IPS-15b (cell line): ENCODE results near the gene DOK6.
"Not testable (repeated sequence)": the region's sequence is repeated elsewhere in the genome, so short reads cannot be mapped to it uniquely, and the experiment has no call there.

Source experiments
- H3K27me3 ChIP-seq: one replicate; pipeline ENCODE4 v1.6.1; 2013; ENCODE audit warnings: low read length; ENCODE audit not compliant: control insufficient read depth, insufficient read depth
- H3K36me3 ChIP-seq: one replicate; pipeline ENCODE4 v1.6.1; 2013; ENCODE audit warnings: low read length; ENCODE audit not compliant: control insufficient read depth, insufficient read depth
- H3K4me1 ChIP-seq: one replicate; pipeline ENCODE4 v1.6.1; 2013; ENCODE audit warnings: mild to moderate bottlenecking, low read length; ENCODE audit not compliant: control insufficient read depth, insufficient read depth
- H3K4me3 ChIP-seq: one replicate; pipeline ENCODE4 v1.5.1; 2013; ENCODE audit warnings: low read depth, low read length
- H3K9ac ChIP-seq: one replicate; pipeline ENCODE4 v1.6.1; 2013; ENCODE audit warnings: low read depth, mild to moderate bottlenecking, low read length
- H3K9me3 ChIP-seq: one replicate; pipeline ENCODE4 v1.6.1; 2013; ENCODE audit warnings: mild to moderate bottlenecking, low read length; ENCODE audit not compliant: control insufficient read depth, insufficient read depth

The DOK6 gene

DNA sequence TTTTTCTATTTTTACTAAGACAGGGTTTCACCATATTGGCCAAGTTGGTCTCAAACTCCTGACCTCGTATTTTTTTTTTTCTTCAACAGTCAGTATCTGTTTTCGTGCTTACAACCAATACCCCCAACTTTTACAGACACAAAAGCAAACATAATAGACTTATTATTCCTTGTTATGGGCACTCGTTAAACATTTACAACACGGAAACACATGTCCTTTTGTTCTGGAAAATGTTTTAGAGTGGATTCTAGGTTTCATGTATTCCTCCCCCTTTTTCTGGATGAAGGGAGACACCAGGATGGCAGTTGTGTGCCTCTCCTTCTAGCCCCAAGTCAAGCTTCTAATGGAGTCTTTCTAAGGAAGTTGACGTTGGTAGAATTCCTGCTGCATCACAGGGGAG is 458.2 kb downstream of the DOK6 start:
- Histone ChIP-seq H3K9ac (no peak overlapping the region), H3K9me3 (no peaks in the 10 kb centered on the region), H3K27me3 (no peaks in the 10 kb centered on the region), H3K4me3 (no peak overlapping the region), H3K36me3 (no peaks in the 10 kb centered on the region), H3K4me1 (no peaks in the 10 kb centered on the region)

DNA sequence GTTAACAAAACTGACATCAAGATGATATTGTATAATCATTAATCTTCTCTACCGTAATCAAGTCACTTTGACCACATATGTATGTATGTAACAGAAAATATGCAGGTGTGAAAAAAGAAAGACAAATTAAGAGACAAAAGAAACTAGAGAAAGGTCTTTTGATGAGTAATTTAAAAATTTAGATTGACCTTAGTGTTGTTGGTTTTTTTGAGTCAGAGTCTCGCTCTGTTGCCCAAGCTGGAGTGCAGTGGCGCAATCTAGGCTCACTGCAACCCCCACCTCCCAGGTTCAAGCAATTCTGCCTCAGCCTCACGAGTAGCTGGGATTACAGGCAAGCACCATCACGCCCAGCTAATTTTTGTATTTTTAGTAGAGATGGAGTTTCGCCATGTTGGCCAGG is 464.1 kb downstream of the DOK6 start:
- not testable (repeated sequence) for H3K9me3 ChIP-seq, H3K9ac ChIP-seq, H3K36me3 ChIP-seq, H3K4me3 ChIP-seq, H3K4me1 ChIP-seq, H3K27me3 ChIP-seq

GRCh38 chr18:69865776-69866175 is 465.1 kb downstream of the DOK6 start:
- Histone ChIP-seq H3K36me3 (no peaks in the 10 kb centered on the region), H3K9me3 (no peaks in the 10 kb centered on the region), H3K27me3 (no peaks in the 10 kb centered on the region), H3K4me1 (no peaks in the 10 kb centered on the region), H3K4me3 (no peak overlapping the region), H3K9ac (no peak overlapping the region)

DNA sequence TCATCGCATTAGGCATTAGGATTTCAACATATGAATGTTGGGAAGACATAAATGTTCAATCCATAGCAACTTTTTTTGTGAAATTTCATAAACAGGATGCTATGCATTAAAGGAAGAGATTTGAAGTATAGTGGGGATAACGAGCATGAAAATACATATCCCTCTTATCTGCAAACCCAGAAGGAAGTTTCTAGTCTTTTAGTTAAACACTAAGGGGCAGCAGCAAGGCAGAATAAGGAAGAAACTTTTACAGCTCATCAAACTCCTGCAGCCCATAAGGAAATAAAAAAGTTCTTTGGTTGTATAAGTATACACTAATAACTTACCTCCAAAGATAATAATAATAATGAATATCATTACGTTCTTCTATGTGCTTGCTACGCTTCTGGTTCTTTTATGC is 465.5 kb downstream of the DOK6 start:
- no peaks in the 10 kb centered on the region for H3K27me3 ChIP-seq
- no peaks in the 10 kb centered on the region for H3K36me3 ChIP-seq
- H3K4me1 ChIP-seq = no peaks in the 10 kb centered on the region

GRCh38 chr18:69870736-69871135 is 470.0 kb downstream of the DOK6 start:
- no peaks in the 10 kb centered on the region for H3K27me3 ChIP-seq
- no peaks in the 10 kb centered on the region for H3K36me3 ChIP-seq
- H3K4me1 ChIP-seq = no peaks in the 10 kb centered on the region
- no peak overlapping the region for H3K4me3 ChIP-seq
- no peak overlapping the region for H3K9ac ChIP-seq
- H3K9me3 ChIP-seq = no peaks in the 10 kb centered on the region

More for the DNA sequence above, 465.5 kb downstream of the DOK6 start:
- Histone ChIP-seq H3K4me3 (no peak overlapping the region), H3K9me3 (no peaks in the 10 kb centered on the region), H3K9ac (no peak overlapping the region)

DNA sequence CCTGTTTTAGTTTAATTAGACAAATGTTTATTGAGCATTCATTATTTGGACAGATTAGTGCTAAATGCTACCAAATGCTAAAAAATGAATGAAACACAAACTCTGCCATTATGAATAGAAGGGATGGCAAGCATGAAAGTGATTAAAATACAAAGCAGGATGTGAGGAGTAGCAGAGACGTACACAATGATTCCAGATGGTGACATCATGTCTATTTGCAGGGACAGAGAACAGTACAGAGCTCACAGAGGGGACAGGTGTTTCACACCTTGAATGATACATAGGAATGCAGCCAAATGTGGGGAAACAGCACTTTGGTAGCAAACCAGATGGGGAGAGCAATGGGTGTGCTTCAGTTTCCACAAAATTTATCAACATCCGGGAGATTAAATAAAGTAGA is 470.7 kb downstream of the DOK6 start:
- H3K4me1 ChIP-seq = no peaks in the 10 kb centered on the region
- H3K4me3 ChIP-seq = no peak overlapping the region
- no peaks in the 10 kb centered on the region for H3K9me3 ChIP-seq
- no peaks in the 10 kb centered on the region for H3K36me3 ChIP-seq
- H3K27me3 ChIP-seq = no peaks in the 10 kb centered on the region
- no peak overlapping the region for H3K9ac ChIP-seq

DNA sequence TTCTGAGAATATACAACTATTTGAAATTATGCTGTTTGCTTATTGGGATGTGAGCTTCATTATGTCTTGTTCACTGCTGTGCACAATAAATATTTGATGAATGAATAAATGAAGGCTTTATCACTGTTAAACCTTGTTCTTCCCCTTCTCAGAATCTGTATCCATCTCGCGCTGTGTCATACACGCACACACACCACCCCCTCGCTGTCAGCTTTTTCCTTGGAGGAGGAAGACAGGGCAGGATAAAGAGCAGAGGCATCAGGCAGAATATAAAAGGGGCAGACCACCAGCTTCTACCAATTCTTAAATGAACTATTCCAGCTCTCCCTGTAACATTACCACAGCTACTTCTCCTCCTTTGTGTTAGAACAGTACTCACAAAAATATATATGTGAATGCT is 472.0 kb downstream of the DOK6 start:
- Histone ChIP-seq H3K4me3 (no peak overlapping the region), H3K9me3 (no peaks in the 10 kb centered on the region), H3K9ac (no peak overlapping the region), H3K27me3 (no peaks in the 10 kb centered on the region), H3K4me1 (no peaks in the 10 kb centered on the region), H3K36me3 (no peaks in the 10 kb centered on the region)

GRCh38 chr18:69874058-69874457 is 473.4 kb downstream of the DOK6 start:
- no peaks in the 10 kb centered on the region for H3K36me3 ChIP-seq
- H3K9ac ChIP-seq = no peak overlapping the region
- H3K27me3 ChIP-seq = no peaks in the 10 kb centered on the region
- H3K9me3 ChIP-seq = no peaks in the 10 kb centered on the region
- H3K4me3 ChIP-seq = no peak overlapping the region
- H3K4me1 ChIP-seq = no peaks in the 10 kb centered on the region

DNA sequence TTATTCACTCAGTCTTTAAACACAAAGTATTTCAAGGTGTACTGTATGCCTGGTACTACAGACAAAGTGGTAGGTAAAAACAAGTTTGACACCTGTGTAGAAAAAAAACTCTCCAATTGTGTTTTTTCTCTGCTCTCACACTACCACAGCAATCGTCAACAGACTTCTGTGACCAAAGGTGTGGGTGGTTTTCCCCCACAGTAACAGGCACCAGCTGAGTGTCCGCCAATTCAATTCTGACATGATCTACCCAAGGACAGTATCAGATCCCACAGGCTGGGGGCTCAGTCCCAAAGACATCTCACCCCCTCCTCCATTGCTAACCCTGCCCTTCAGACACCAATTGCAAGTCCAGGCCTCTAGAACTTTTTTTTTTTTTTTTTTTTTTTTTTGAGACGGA is 475.8 kb downstream of the DOK6 start:
- H3K4me1 ChIP-seq = no peaks in the 10 kb centered on the region
- H3K27me3 ChIP-seq = no peaks in the 10 kb centered on the region
- H3K9ac ChIP-seq = no peak overlapping the region
- no peak overlapping the region for H3K4me3 ChIP-seq
- no peaks in the 10 kb centered on the region for H3K36me3 ChIP-seq
- no peaks in the 10 kb centered on the region for H3K9me3 ChIP-seq

- no peaks in the 10 kb centered on the region for H3K4me1 ChIP-seq
- no peaks in the 10 kb centered on the region for H3K9me3 ChIP-seq
- H3K27me3 ChIP-seq = no peaks in the 10 kb centered on the region
- no peaks in the 10 kb centered on the region for H3K36me3 ChIP-seq
- no peak overlapping the region for H3K9ac ChIP-seq
- no peak overlapping the region for H3K4me3 ChIP-seq
Measured at GRCh38 chr18:69878213-69878933, 477.7 kb downstream of the DOK6 start.

- H3K36me3 ChIP-seq, H3K27me3 ChIP-seq, H3K4me3 ChIP-seq, H3K4me1 ChIP-seq, H3K9me3 ChIP-seq, H3K9ac ChIP-seq: not testable (repeated sequence)
Measured at GRCh38 chr18:69879051-69879450, 478.4 kb downstream of the DOK6 start.

DNA sequence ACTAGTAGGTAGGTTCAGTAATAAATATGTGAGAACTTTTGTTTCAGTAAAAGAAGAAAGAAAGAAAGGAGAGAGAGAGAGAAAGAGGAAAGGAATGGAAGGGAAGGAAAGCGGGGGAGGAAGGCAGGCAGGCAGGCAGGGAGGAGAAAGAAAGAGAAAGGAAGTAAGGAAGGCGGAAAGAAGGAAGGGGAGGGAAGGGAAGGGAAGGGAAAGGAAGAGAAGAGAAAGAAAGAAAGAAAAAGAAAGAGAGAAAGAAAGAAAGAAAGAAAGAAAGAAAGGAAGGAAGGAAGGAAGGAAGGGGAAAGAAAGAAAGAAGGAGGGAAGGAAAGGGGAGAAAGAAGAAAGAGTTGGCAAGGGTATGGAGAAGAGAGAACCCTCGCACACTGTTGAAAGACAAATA is 479.4 kb downstream of the DOK6 start:
- Histone ChIP-seq H3K9me3 (no peaks in the 10 kb centered on the region), H3K4me3 (no peak overlapping the region), H3K4me1 (no peaks in the 10 kb centered on the region), H3K36me3 (no peaks in the 10 kb centered on the region), H3K9ac (no peak overlapping the region), H3K27me3 (no peaks in the 10 kb centered on the region)
